CD4-positive, alpha-beta T cell treated with Interleukin-17A for 1 hour (primary cell): ENCODE measurements around the gene SMCHD1.
"Not testable (repeated sequence)": the region's sequence is repeated elsewhere in the genome, so short reads cannot be mapped to it uniquely, and the experiment has no call there.

ENCODE experiments used
- DNase-seq: peaks from one replicate; pipeline ENCODE4 v3.0.0-alpha.2; 2020

The SMCHD1 gene

GRCh38 chr18:2723207-2723606, 67.7 kb downstream of the SMCHD1 start:
- DNase-seq, result no peak

GRCh38 chr18:2729757-2730156, 74.2 kb downstream of the SMCHD1 start:
- no peak for DNase-seq

DNA sequence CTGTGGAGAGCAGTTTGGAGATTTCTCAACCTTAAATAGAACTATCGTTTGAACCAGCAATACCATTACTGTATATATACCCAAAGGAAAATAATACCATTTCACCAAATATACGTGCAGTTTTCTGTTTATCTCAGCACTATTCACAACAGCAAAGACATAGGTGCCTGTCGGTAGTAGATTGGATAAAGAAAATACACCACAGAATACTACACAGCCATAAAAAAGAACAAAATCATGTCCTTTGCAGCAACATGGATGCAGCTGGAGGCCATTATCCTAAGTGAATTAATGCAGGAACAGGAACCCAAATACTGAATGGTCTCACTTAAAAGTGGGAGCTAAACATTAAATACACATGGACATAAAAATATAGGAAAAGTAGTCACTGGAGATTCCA, 81.3 kb downstream of the SMCHD1 start:
- DNase-seq, result no peak

- not testable (repeated sequence) for DNase-seq
Measured at GRCh38 chr18:2740082-2740481, 84.6 kb downstream of the SMCHD1 start.

DNA sequence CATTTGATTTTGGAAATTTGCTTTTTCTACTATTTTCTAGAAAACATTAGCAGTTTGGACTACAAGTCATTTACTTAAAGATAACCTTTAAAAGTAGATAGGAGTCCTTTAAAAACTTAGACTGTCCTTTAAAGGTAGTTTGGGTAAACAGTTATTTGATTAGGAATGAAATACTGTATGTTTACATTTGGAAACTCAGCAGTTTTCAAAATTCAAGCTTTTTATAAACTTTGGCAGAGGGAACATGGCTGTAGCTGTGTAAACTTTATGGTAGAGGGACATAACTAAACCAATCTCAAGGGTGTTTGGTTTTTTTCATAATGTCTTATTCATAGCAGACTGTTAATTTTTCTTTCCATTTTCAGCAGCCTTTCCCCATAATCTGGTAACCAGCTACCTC, 90.7 kb downstream of the SMCHD1 start:
- DNase-seq, result no peak

DNA sequence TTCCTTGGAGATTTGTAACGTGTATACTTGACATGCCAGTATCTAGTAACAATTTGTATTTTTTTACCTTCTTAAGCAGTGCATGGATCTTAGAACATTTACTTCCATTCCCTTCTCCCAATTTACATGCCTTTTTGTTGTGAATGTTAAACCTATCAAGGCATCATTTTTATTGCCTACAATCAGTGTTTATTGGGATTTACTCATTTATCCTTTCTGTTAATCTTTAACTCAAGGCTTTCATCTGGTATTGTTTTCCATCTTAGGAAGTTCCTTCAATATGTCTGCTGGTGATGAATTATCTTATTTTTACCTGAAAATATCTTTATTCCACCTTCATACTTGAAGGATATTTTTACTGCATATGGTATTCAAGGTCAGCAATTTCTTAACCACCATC, 102.8 kb downstream of the SMCHD1 start:
- DNase-seq, result no peak

DNA sequence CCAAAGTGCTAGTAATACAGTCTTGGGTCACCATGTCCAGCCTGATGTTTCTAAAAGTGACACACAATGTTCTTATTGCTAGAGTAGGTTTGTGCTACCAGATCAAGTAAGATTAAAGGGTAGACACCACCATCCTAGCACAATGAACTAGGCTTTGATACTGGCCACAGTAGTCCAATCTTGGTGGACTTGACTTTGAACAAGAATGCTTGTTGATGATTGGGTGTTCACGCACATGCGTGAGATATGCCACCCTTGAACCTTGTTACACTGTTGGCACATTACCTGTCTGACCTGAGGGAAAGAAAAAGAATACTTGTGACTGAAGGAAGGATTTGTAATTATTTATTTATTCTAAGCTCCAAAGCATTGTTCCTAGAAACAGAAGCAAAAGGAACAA, 119.1 kb downstream of the SMCHD1 start:
- DNase-seq, result no peak

- DNase-seq, result no peak
Measured at GRCh38 chr18:2776601-2777000, 121.1 kb downstream of the SMCHD1 start.

- DNase-seq, result no peak
Measured at GRCh38 chr18:2777241-2777640, 121.7 kb downstream of the SMCHD1 start.

DNA sequence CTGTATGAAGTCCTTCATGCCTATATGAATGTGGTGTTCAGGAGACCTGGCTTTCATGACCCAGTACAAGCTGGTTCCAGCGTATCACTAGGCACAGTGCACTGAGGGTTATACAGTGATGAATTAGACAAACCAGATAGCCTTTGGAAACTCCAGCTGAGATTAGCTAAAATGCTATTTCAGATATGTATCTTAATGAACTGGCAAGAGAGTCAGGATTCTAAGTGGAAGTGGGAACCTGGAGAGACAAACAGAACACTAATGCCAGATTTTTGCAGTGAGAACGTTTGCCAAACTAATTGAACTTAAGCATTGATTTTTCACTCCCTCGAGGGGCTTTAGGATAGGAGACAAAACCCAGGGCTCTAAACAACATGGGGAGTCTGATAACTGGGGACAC, 125.2 kb downstream of the SMCHD1 start:
- no peak for DNase-seq

GRCh38 chr18:2787225-2787624, 131.7 kb downstream of the SMCHD1 start:
- no peak for DNase-seq

GRCh38 chr18:2792395-2792794, 136.9 kb downstream of the SMCHD1 start:
- no peak for DNase-seq

DNA sequence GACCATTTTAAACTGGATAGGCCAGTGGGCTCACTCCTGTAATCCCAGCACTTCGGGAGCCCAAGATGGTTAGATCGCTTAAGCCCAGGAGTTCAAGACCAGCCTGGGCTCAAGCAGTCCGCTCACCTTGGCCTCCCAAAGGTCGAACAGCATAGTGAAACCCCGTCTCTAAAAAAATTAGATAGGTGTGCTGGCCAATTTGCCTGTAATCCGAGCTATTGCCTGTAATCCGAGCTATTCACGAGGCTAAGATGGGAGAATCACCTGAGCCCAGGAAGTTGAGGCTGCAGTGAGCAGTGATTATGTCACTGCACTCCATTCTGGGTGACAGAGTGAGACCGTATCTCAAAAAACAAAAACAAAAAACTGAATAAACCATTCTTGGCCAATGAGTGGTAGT, 138.6 kb downstream of the SMCHD1 start:
- DNase-seq, result no peak

- DNase-seq, result no peak
Measured at GRCh38 chr18:2797951-2798350, 142.4 kb downstream of the SMCHD1 start.

DNA sequence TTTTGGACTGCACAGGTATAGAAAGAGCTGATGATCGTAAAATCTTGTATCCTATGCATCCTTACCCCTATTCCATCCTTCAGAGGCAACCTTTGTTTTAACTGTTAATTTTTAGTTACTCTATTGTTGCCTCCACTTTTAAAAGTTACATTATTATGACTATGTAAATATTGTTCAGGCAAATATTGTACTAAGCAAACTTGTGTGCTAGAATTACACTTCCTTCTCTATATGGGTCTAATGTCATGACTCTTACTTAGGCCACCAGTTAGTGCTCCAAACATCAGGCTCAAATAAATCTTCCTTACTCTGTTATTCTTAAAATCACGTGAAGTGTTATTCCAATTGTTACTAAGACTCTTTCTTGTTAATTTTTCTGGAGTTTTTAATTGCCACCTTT, 143.8 kb downstream of the SMCHD1 start:
- no peak for DNase-seq

DNA sequence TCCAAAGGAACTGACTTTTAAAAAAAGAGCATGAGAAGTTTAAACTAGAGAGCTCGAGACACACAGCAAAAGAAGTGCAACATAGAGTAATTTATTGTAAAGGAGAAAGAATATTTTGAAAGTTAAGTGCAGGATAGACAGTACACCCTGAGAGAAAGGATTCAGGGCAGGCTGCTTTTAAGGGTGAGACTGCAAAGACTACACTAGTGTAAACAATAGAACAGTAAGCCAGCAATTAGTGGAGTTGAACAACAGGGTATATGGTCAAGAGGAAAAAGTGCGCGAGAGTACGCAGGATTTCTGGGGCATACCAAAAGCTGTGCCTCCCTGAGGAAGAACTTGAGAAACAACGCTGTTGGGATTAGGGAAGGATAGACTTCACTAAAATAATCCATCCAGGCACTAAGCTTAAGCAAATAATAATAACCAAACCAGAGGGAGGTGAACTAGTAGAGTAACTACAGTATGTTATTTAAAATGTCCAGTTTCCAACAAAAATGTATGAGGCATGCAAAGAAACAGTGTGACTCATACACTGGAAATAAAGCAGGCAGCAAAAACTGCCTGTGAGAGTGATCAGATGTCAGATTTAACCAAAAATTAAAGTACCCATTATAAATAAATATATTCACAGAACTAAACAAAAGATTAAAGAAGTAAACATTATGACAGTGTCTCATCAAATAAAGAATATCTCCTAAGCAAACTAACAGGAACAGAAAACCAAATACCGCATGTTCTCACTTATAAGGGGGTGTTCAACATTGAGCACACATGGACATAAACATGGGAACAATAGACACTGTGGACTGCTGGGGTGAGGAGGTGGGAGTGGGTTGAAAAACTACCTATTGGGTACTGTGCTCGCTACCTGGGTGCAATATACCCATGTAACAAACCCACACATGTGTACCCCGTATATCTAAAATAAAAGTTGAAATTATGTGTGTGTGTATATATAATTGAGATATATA, 150.7 kb downstream of the SMCHD1 start:
- DNase-seq, result no peak

- DNase-seq, result not testable (repeated sequence)
Measured at GRCh38 chr18:2808640-2809039, 153.1 kb downstream of the SMCHD1 start.

- DNase-seq, result not testable (repeated sequence)
Measured at GRCh38 chr18:2809666-2810183, 154.2 kb downstream of the SMCHD1 start.

DNA sequence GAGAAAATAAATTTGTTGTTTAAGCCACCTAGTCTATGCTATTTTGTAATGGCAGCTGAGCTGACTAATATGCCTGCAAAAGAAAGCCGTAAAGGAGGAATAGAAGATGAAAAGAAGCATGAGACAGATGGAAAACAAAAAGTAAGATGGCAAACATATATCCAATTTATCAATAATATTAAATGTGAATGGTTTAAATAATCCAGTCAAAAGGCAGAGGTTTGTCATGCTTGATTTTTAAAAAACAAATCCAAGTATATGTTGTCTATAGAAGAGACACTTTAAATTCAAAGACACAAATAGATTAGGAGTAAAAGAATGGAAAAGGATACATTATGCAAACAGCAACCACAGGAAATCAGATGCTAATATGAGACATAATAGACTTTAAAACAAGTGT, 155.9 kb downstream of the SMCHD1 start:
- no peak for DNase-seq

GRCh38 chr18:2814928-2815327, 159.4 kb downstream of the SMCHD1 start:
- no peak for DNase-seq

DNA sequence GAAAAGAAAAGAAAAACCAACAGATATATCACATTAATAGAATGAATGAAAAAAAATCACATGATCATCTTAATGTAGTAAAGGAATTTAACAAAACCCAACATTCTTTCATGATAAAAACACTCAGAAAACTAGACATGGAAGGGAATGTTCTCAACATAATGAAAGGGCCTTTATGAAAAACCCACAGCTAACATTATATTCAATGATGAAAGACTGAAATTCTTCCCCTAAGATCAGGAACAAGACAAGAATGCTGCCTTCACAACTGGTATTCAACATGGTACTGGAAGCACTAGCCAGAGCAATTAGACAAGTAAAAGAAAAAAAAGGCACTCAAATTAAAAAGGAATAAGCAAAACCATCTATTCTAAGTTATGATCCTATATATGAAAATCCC, 162.8 kb downstream of the SMCHD1 start:
- no peak for DNase-seq

DNA sequence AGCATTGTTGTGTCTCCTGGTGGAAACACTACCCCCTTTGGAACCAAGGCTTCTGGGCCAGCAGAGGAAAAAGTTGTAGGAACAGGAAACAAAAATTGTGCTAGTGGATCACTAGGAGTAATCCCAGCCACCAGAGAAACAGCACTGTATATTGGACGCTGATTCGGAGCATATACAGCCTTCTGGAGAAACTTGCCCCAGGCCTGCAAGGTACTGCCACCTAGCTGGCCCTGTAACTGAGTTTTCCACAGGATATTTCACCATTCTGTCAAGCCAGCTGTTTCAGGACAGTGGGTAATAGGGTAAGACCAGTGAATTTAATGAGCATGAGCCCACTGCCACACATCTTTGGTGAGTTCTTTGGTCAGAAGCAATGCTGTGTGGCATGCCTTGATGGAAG, 166.2 kb downstream of the SMCHD1 start:
- DNase-seq, result no peak

- no peak for DNase-seq
Measured at GRCh38 chr18:2822213-2822921, 166.8 kb downstream of the SMCHD1 start.

DNA sequence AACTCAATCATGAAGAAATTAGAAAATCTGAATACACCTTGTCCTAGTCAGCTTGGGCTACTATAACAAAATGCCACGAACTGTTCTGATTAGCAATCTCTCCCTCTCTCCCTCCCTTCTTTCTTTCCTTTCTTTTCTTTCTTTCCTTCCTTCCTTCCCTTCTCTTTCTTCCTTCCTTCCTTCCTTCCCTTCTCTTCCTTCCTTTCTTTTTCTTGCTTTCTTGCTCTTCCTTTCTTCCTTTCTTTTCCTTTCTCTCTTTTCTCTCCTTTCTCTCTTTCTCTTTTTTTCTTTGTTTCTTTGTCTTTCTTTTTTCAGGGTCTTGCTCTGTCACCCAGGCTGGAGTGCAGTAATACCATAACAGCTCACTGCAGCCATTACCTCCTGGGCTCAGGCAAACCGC, 167.7 kb downstream of the SMCHD1 start:
- DNase-seq, result no peak
